HEK293 (cell line): Measurements from ENCODE around the gene CRYGN.
A peak's percentile ranks its signal among the peaks of the same experiment; 100 is the strongest.

Source experiments
- KLF1 ChIP-seq: fragments of 450-650 bp; formaldehyde crosslinking; IDR thresholded peaks from 2 replicates; pipeline ENCODE4 v1.5.1; 2016; ENCODE audit warnings: missing biosample characterization, missing genetic modification characterization
- KLF7 ChIP-seq: fragments of 450-650 bp; formaldehyde crosslinking; IDR thresholded peaks from 2 replicates; pipeline ENCODE4 v1.5.1; 2016; ENCODE audit warnings: missing biosample characterization, missing genetic modification characterization, borderline replicate concordance
- MZF1 ChIP-seq: fragments of 450-650 bp; formaldehyde crosslinking; IDR thresholded peaks from 2 replicates; pipeline ENCODE4 v1.5.1; 2017; ENCODE audit warnings: missing biosample characterization, missing genetic modification characterization, borderline replicate concordance
- ZNF133 ChIP-seq: fragments of 450-650 bp; formaldehyde crosslinking; IDR thresholded peaks from 2 replicates; pipeline ENCODE4 v1.5.1; 2016; ENCODE audit warnings: missing biosample characterization, missing genetic modification characterization
- ZNF155 ChIP-seq: fragments of 450-650 bp; formaldehyde crosslinking; IDR thresholded peaks from 2 replicates; pipeline ENCODE4 v1.5.1; 2016; ENCODE audit warnings: missing biosample characterization, missing genetic modification characterization
- ZNF324 ChIP-seq: fragments of 450-650 bp; formaldehyde crosslinking; IDR thresholded peaks from 2 replicates; pipeline ENCODE4 v1.5.1; 2016; ENCODE audit warnings: missing biosample characterization, missing genetic modification characterization
- ZNF341 ChIP-seq: fragments of 450-650 bp; formaldehyde crosslinking; IDR thresholded peaks from 2 replicates; pipeline ENCODE4; 2016; ENCODE audit warnings: low read depth, missing biosample characterization, missing genetic modification characterization
- ZNF366 ChIP-seq: fragments of 450-650 bp; formaldehyde crosslinking; conservative IDR thresholded peaks from 2 replicates; pipeline ENCODE4 v1.5.1; 2016; ENCODE audit warnings: missing biosample characterization, missing genetic modification characterization
- ZNF391 ChIP-seq: fragments of 450-650 bp; formaldehyde crosslinking; IDR thresholded peaks from 2 replicates; pipeline ENCODE4 v1.5.1; 2016; ENCODE audit warnings: low read depth, missing biosample characterization, missing genetic modification characterization, borderline replicate concordance
- ZNF423 ChIP-seq: fragments of 450-650 bp; formaldehyde crosslinking; IDR thresholded peaks from 2 replicates; pipeline ENCODE4 v1.5.1; 2016; ENCODE audit warnings: missing biosample characterization, missing genetic modification characterization
- ZNF560 ChIP-seq: fragments of 450-650 bp; formaldehyde crosslinking; IDR thresholded peaks from 2 replicates; pipeline ENCODE4 v1.5.1; 2017; ENCODE audit warnings: missing biosample characterization, missing genetic modification characterization, borderline replicate concordance
- ZNF830 ChIP-seq: fragments of 450-650 bp; IDR thresholded peaks from 2 replicates; pipeline ENCODE4 v1.5.0; 2018; ENCODE audit warnings: missing biosample characterization, missing genetic modification characterization, low read depth, mild to moderate bottlenecking, moderate library complexity
- ZSCAN30 ChIP-seq: fragments of 450-650 bp; IDR thresholded peaks from 2 replicates; pipeline ENCODE4 v1.5.1; 2018; ENCODE audit warnings: missing biosample characterization, mild to moderate bottlenecking, missing genetic modification characterization, moderate library complexity
- TF ChIP-seq, protein P1 (sequence below): fragments of 450-650 bp; formaldehyde crosslinking; IDR thresholded peaks from 2 replicates; pipeline ENCODE4 v1.5.1; 2016; ENCODE audit warnings: missing biosample characterization, missing genetic modification characterization
- TF ChIP-seq, protein P2 (sequence below): fragments of 450-650 bp; formaldehyde crosslinking; IDR thresholded peaks from 2 replicates; pipeline ENCODE4 v1.5.1; 2016; ENCODE audit warnings: missing biosample characterization, missing genetic modification characterization
- TF ChIP-seq, protein P3 (sequence below): fragments of 450-650 bp; formaldehyde crosslinking; IDR thresholded peaks from 2 replicates; pipeline ENCODE4 v1.5.1; 2016; ENCODE audit warnings: missing biosample characterization, missing genetic modification characterization, low read depth
- TF ChIP-seq, protein P4 (sequence below): fragments of 450-650 bp; formaldehyde crosslinking; IDR thresholded peaks from 2 replicates; pipeline ENCODE4 v1.5.1; 2017; ENCODE audit warnings: missing biosample characterization, missing genetic modification characterization
- TF ChIP-seq, protein P5 (sequence below): fragments of 450-650 bp; formaldehyde crosslinking; IDR thresholded peaks from 2 replicates; pipeline ENCODE4 v1.5.1; 2017; ENCODE audit warnings: missing biosample characterization, missing genetic modification characterization
- TF ChIP-seq, protein P6 (sequence below): fragments of 450-650 bp; formaldehyde crosslinking; conservative IDR thresholded peaks from 2 replicates; pipeline ENCODE4 v1.5.1; 2016; ENCODE audit warnings: low read depth, missing biosample characterization, missing genetic modification characterization
- TF ChIP-seq, protein P7 (sequence below): fragments of 450-650 bp; formaldehyde crosslinking; IDR thresholded peaks from 2 replicates; pipeline ENCODE4 v1.5.1; 2017; ENCODE audit warnings: missing biosample characterization, missing genetic modification characterization
- TF ChIP-seq, protein P8 (sequence below): fragments of 450-650 bp; formaldehyde crosslinking; IDR thresholded peaks from 2 replicates; pipeline ENCODE4 v1.5.1; 2016; ENCODE audit warnings: missing biosample characterization, missing genetic modification characterization, low read depth

CRYGN gene

DNA sequence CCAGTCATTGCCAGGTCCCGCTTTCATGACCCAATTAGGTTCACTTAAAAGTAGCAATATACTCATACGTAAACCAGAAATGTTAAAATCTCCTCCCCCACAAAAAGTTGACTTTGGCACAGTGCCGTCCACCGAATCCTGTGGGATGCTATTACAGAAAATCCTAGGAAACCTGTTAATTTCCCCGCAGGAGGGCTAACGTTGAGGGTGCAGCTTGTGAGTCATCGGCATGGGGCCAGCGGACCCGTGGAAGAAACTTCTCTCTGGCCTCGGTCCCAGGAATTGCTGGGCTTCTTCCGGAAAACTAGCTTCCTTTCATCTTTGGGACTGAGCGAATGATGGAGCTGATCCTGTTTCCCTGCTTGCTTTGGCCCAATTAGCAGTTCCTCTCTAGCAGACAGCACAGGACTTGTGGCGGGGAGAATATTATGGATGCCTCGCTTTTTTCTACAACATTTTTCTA, 13.5 kb downstream of the CRYGN start (continued):
- no peak for TF ChIP-seq ZNF133
- peak; percentile 99 for TF ChIP-seq ZNF366
- no peak for TF ChIP-seq ZNF830 (tag by site-specific recombination)
- 0 out of 2 replicates have a peak, but pooled peaks have one; percentile 35 for TF ChIP-seq ZNF391 (tag by site-specific recombination)
- TF ChIP-seq, protein P1, sequence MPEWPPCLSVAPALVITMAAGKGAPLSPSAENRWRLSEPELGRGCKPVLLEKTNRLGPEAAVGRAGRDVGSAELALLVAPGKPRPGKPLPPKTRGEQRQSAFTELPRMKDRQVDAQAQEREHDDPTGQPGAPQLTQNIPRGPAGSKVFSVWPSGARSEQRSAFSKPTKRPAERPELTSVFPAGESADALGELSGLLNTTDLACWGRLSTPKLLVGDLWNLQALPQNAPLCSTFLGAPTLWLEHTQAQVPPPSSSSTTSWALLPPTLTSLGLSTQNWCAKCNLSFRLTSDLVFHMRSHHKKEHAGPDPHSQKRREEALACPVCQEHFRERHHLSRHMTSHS (tag by site-specific recombination): 0 out of 2 replicates have a peak, but pooled peaks have one; percentile 8
- no peak for TF ChIP-seq ZNF155 (tag by site-specific recombination)
- TF ChIP-seq KLF7 (tag by site-specific recombination): 0 out of 2 replicates have a peak, but pooled peaks have one; percentile 11
- TF ChIP-seq ZNF341: peak; percentile 51
- TF ChIP-seq ZNF560: no peak
- TF ChIP-seq MZF1 (tag by site-specific recombination): peak; percentile 78; the same call in 1 of the 2 replicates
- TF ChIP-seq ZSCAN30 (tag by site-specific recombination): peak; percentile 70
- TF ChIP-seq KLF1: 0 out of 2 replicates have a peak, but pooled peaks have one; percentile 12
- TF ChIP-seq, protein P2, sequence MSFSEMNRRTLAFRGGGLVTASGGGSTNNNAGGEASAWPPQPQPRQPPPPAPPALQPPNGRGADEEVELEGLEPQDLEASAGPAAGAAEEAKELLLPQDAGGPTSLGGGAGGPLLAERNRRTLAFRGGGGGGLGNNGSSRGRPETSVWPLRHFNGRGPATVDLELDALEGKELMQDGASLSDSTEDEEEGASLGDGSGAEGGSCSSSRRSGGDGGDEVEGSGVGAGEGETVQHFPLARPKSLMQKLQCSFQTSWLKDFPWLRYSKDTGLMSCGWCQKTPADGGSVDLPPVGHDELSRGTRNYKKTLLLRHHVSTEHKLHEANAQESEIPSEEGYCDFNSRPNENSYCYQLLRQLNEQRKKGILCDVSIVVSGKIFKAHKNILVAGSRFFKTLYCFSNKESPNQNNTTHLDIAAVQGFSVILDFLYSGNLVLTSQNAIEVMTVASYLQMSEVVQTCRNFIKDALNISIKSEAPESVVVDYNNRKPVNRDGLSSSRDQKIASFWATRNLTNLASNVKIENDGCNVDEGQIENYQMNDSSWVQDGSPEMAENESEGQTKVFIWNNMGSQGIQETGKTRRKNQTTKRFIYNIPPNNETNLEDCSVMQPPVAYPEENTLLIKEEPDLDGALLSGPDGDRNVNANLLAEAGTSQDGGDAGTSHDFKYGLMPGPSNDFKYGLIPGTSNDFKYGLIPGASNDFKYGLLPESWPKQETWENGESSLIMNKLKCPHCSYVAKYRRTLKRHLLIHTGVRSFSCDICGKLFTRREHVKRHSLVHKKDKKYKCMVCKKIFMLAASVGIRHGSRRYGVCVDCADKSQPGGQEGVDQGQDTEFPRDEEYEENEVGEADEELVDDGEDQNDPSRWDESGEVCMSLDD: peak; percentile 29; the same call in 1 of the 2 replicates
- TF ChIP-seq, protein P3, sequence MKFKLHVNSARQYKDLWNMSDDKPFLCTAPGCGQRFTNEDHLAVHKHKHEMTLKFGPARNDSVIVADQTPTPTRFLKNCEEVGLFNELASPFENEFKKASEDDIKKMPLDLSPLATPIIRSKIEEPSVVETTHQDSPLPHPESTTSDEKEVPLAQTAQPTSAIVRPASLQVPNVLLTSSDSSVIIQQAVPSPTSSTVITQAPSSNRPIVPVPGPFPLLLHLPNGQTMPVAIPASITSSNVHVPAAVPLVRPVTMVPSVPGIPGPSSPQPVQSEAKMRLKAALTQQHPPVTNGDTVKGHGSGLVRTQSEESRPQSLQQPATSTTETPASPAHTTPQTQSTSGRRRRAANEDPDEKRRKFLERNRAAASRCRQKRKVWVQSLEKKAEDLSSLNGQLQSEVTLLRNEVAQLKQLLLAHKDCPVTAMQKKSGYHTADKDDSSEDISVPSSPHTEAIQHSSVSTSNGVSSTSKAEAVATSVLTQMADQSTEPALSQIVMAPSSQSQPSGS (tag by site-specific recombination): 0 out of 2 replicates have a peak, but pooled peaks have one; percentile 32
- TF ChIP-seq ZNF423 (tag by site-specific recombination): peak; percentile 95
- TF ChIP-seq ZNF324 (tag by site-specific recombination): no peak
- TF ChIP-seq, protein P4, sequence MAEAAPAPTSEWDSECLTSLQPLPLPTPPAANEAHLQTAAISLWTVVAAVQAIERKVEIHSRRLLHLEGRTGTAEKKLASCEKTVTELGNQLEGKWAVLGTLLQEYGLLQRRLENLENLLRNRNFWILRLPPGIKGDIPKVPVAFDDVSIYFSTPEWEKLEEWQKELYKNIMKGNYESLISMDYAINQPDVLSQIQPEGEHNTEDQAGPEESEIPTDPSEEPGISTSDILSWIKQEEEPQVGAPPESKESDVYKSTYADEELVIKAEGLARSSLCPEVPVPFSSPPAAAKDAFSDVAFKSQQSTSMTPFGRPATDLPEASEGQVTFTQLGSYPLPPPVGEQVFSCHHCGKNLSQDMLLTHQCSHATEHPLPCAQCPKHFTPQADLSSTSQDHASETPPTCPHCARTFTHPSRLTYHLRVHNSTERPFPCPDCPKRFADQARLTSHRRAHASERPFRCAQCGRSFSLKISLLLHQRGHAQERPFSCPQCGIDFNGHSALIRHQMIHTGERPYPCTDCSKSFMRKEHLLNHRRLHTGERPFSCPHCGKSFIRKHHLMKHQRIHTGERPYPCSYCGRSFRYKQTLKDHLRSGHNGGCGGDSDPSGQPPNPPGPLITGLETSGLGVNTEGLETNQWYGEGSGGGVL (tag by site-specific recombination): peak; percentile 57; the same call in 1 of the 2 replicates
- TF ChIP-seq, protein P5, sequence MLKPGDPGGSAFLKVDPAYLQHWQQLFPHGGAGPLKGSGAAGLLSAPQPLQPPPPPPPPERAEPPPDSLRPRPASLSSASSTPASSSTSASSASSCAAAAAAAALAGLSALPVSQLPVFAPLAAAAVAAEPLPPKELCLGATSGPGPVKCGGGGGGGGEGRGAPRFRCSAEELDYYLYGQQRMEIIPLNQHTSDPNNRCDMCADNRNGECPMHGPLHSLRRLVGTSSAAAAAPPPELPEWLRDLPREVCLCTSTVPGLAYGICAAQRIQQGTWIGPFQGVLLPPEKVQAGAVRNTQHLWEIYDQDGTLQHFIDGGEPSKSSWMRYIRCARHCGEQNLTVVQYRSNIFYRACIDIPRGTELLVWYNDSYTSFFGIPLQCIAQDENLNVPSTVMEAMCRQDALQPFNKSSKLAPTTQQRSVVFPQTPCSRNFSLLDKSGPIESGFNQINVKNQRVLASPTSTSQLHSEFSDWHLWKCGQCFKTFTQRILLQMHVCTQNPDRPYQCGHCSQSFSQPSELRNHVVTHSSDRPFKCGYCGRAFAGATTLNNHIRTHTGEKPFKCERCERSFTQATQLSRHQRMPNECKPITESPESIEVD: peak; percentile 98
- TF ChIP-seq, protein P6, sequence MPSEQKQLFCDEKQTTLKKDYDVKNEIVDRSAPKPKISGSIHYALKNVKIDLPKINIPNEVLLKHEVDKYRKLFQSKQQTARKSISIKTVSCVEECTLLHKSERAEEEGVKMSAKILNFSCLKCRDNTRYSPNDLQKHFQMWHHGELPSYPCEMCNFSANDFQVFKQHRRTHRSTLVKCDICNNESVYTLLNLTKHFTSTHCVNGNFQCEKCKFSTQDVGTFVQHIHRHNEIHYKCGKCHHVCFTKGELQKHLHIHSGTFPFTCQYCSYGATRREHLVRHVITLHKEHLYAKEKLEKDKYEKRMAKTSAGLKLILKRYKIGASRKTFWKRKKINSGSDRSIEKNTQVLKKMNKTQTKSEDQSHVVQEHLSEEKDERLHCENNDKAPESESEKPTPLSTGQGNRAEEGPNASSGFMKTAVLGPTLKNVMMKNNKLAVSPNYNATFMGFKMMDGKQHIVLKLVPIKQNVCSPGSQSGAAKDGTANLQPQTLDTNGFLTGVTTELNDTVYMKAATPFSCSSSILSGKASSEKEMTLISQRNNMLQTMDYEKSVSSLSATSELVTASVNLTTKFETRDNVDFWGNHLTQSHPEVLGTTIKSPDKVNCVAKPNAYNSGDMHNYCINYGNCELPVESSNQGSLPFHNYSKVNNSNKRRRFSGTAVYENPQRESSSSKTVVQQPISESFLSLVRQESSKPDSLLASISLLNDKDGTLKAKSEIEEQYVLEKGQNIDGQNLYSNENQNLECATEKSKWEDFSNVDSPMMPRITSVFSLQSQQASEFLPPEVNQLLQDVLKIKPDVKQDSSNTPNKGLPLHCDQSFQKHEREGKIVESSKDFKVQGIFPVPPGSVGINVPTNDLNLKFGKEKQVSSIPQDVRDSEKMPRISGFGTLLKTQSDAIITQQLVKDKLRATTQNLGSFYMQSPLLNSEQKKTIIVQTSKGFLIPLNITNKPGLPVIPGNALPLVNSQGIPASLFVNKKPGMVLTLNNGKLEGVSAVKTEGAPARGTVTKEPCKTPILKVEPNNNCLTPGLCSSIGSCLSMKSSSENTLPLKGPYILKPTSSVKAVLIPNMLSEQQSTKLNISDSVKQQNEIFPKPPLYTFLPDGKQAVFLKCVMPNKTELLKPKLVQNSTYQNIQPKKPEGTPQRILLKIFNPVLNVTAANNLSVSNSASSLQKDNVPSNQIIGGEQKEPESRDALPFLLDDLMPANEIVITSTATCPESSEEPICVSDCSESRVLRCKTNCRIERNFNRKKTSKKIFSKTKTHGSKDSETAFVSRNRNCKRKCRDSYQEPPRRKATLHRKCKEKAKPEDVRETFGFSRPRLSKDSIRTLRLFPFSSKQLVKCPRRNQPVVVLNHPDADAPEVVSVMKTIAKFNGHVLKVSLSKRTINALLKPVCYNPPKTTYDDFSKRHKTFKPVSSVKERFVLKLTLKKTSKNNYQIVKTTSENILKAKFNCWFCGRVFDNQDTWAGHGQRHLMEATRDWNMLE: peak; percentile 43; the same call in 1 of the 2 replicates
- TF ChIP-seq, protein P7, sequence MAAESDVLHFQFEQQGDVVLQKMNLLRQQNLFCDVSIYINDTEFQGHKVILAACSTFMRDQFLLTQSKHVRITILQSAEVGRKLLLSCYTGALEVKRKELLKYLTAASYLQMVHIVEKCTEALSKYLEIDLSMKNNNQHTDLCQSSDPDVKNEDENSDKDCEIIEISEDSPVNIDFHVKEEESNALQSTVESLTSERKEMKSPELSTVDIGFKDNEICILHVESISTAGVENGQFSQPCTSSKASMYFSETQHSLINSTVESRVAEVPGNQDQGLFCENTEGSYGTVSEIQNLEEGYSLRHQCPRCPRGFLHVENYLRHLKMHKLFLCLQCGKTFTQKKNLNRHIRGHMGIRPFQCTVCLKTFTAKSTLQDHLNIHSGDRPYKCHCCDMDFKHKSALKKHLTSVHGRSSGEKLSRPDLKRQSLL (tag by site-specific recombination): peak; percentile 91
- TF ChIP-seq, protein P8, sequence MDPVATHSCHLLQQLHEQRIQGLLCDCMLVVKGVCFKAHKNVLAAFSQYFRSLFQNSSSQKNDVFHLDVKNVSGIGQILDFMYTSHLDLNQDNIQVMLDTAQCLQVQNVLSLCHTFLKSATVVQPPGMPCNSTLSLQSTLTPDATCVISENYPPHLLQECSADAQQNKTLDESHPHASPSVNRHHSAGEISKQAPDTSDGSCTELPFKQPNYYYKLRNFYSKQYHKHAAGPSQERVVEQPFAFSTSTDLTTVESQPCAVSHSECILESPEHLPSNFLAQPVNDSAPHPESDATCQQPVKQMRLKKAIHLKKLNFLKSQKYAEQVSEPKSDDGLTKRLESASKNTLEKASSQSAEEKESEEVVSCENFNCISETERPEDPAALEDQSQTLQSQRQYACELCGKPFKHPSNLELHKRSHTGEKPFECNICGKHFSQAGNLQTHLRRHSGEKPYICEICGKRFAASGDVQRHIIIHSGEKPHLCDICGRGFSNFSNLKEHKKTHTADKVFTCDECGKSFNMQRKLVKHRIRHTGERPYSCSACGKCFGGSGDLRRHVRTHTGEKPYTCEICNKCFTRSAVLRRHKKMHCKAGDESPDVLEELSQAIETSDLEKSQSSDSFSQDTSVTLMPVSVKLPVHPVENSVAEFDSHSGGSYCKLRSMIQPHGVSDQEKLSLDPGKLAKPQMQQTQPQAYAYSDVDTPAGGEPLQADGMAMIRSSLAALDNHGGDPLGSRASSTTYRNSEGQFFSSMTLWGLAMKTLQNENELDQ (tag by site-specific recombination): no peak
